Upper lobe of right lung (tissue), 1 donor: ENCODE measurements around the gene NPHP4. TPM values are rescaled to one million over a fixed set of nuclear protein-coding genes. Genes with fewer than 3 reads are reported as not detected.

Experiments used
- ATAC-seq: fragments of 200-7000 bp; cut with Tn5 transposase; one replicate; pipeline ENCODE4 v1.9.1; 2020; ENCODE audit warnings: mild to moderate bottlenecking, moderate library complexity
- DNase-seq: peaks from one replicate; pipeline ENCODE4 v3.0.0-alpha.2; 2020
- H3K27ac ChIP-seq: fragments of 200-600 bp; one replicate; pipeline ENCODE4 v1.8.0; 2022
- H3K27me3 ChIP-seq: fragments of 200-600 bp; one replicate; pipeline ENCODE4 v1.8.0; 2022; ENCODE audit warnings: mild to moderate bottlenecking
- H3K36me3 ChIP-seq: fragments of 200-600 bp; one replicate; pipeline ENCODE4 v1.8.0; 2022
- H3K4me1 ChIP-seq: fragments of 200-600 bp; one replicate; pipeline ENCODE4 v1.8.0; 2022
- H3K4me3 ChIP-seq: fragments of 200-600 bp; one replicate; pipeline ENCODE4 v1.8.0; 2022; ENCODE audit warnings: mild to moderate bottlenecking
- H3K9me3 ChIP-seq: fragments of 200-600 bp; one replicate; pipeline ENCODE4 v1.8.0; 2022
- intact Hi-C: fragments of 100-400 bp; cut with DNase I; formaldehyde crosslinking; loops from one replicate; pipeline ENCODE4 v1.11.0; 2022
- total RNA-seq: library from RNA; stranded (reverse); fragmentation: NEBNext Ultra II Directional; extraction: Animal tissue kit (Norgen Biotek cat#: 25700); gene quantifications from one replicate; pipeline ENCODE4 v1.2.1, GENCODE V29; 2021
- TF ChIP-seq, protein P1 (sequence below): fragments of 200-600 bp; IDR thresholded peaks from one replicate; pipeline ENCODE4 v1.8.0; 2022; ENCODE audit warnings: antibody characterized with exemption
- donor health status: DM: no; HTN: yes; CAD: no; lungs with severe emphysema.

Gene NPHP4
- total RNA-seq, 1 donor from 2014 or later, result 14.6 TPM

DNA sequence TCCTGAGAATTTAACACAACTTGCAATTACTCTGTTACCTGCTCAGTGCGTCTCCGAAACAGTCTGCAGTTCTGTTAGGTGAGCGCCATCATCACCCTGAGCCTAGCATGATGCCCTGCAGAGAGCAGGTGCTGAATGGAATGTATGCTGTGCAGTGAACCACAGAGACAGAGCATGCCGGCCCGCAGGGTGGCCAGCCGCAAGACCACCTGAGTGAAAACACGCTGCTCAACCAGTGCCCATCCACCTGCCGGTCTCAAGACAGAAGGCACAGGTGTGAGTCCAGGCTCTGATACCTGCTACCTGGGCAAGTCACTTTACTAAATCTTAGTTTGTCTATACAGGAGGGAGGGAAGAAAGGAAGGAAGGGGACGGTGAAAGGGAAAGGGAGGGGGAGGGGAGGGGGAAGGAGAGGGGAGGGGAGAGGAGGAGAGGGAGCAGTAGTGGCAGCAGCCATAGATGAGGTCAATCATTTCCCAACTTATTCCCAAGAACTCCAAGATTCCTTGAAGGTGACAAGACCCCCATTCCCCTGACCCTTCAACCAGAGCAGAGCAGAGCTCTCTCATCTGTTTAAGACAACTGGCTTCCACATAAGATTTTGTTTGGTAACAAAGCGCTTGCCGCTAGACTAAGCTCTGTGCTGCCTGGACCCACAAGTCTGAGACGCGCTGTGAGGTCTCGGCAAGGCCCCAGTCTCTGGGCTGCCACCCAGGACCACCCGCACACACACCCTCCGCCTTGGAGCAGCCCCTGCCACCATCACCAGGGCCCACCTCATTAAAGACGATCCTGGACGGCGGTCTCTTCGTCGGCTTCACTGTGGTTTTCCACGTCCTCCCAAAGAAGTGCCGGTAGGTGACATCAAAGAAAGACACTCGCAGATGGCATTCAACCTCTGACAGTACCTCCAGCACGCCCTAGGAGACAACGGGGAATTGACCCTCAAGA lies 14.5 kb downstream of the NPHP4 start:
- intact Hi-C loops, result no loop called here

GRCh38 chr1:5976726-5977493 lies 15.3 kb downstream of the NPHP4 start:
- ATAC-seq (no peak), DNase-seq (peak; percentile 51)
- TF ChIP-seq, protein P1, sequence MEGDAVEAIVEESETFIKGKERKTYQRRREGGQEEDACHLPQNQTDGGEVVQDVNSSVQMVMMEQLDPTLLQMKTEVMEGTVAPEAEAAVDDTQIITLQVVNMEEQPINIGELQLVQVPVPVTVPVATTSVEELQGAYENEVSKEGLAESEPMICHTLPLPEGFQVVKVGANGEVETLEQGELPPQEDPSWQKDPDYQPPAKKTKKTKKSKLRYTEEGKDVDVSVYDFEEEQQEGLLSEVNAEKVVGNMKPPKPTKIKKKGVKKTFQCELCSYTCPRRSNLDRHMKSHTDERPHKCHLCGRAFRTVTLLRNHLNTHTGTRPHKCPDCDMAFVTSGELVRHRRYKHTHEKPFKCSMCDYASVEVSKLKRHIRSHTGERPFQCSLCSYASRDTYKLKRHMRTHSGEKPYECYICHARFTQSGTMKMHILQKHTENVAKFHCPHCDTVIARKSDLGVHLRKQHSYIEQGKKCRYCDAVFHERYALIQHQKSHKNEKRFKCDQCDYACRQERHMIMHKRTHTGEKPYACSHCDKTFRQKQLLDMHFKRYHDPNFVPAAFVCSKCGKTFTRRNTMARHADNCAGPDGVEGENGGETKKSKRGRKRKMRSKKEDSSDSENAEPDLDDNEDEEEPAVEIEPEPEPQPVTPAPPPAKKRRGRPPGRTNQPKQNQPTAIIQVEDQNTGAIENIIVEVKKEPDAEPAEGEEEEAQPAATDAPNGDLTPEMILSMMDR, result no peak
- H3K27me3 ChIP-seq, result no peaks in the 10 kb centered on the region
- H3K9me3 ChIP-seq, result no peaks in the 10 kb centered on the region
- no peak overlapping the region for H3K4me3 ChIP-seq
- no peaks in the 10 kb centered on the region for H3K4me1 ChIP-seq
- intact Hi-C loops, result no loop called here
- H3K27ac ChIP-seq, result no peak overlapping the region
- H3K36me3 ChIP-seq, result no peaks in the 10 kb centered on the region

More for the DNA sequence above, 14.5 kb downstream of the NPHP4 start:
- peak; percentile 62 for DNase-seq
- no peak for ATAC-seq
- Histone ChIP-seq H3K4me3 (no peak overlapping the region), H3K27me3 (no peaks in the 10 kb centered on the region), H3K27ac (no peak overlapping the region), H3K9me3 (no peaks in the 10 kb centered on the region), H3K36me3 (no peaks in the 10 kb centered on the region), H3K4me1 (no peaks in the 10 kb centered on the region)
- TF ChIP-seq, protein P1, result no peak

GRCh38 chr1:5976231-5976630 lies 16.0 kb downstream of the NPHP4 start:
- intact Hi-C loops, result no loop called here
- H3K4me3 ChIP-seq, result no peak overlapping the region
- H3K4me1 ChIP-seq, result no peaks in the 10 kb centered on the region
- no peak for ATAC-seq
- H3K9me3 ChIP-seq, result no peaks in the 10 kb centered on the region
- H3K36me3 ChIP-seq, result no peaks in the 10 kb centered on the region
- no peaks in the 10 kb centered on the region for H3K27me3 ChIP-seq
- no peak overlapping the region for H3K27ac ChIP-seq
- TF ChIP-seq, protein P1, result no peak
- DNase-seq, result peak; percentile 43

GRCh38 chr1:5975133-5975880 lies 16.9 kb downstream of the NPHP4 start:
- no peaks in the 10 kb centered on the region for H3K36me3 ChIP-seq
- peak; percentile 66 for DNase-seq
- H3K27me3 ChIP-seq, result no peaks in the 10 kb centered on the region
- no peaks in the 10 kb centered on the region for H3K9me3 ChIP-seq
- intact Hi-C loops, result no loop called here
- H3K27ac ChIP-seq, result no peak overlapping the region
- TF ChIP-seq, protein P1, result peak; percentile 66
- H3K4me1 ChIP-seq, result no peaks in the 10 kb centered on the region
- ATAC-seq, result peak; percentile 73
- H3K4me3 ChIP-seq, result no peak overlapping the region

GRCh38 chr1:5974631-5975030 lies 17.6 kb downstream of the NPHP4 start:
- intact Hi-C loops, result no loop called here
- Histone ChIP-seq H3K36me3 (no peaks in the 10 kb centered on the region), H3K9me3 (no peaks in the 10 kb centered on the region), H3K4me1 (no peaks in the 10 kb centered on the region), H3K27ac (no peak overlapping the region), H3K4me3 (no peak overlapping the region), H3K27me3 (no peaks in the 10 kb centered on the region)
- peak; percentile 28 for DNase-seq
- TF ChIP-seq, protein P1, result no peak
- no peak for ATAC-seq
